Measurements from ENCODE around the gene LDHD.
"Not testable (repeated sequence)": the region's sequence is repeated elsewhere in the genome, so short reads cannot be mapped to it uniquely, and the experiment has no call there.

Gene LDHD

DNA sequence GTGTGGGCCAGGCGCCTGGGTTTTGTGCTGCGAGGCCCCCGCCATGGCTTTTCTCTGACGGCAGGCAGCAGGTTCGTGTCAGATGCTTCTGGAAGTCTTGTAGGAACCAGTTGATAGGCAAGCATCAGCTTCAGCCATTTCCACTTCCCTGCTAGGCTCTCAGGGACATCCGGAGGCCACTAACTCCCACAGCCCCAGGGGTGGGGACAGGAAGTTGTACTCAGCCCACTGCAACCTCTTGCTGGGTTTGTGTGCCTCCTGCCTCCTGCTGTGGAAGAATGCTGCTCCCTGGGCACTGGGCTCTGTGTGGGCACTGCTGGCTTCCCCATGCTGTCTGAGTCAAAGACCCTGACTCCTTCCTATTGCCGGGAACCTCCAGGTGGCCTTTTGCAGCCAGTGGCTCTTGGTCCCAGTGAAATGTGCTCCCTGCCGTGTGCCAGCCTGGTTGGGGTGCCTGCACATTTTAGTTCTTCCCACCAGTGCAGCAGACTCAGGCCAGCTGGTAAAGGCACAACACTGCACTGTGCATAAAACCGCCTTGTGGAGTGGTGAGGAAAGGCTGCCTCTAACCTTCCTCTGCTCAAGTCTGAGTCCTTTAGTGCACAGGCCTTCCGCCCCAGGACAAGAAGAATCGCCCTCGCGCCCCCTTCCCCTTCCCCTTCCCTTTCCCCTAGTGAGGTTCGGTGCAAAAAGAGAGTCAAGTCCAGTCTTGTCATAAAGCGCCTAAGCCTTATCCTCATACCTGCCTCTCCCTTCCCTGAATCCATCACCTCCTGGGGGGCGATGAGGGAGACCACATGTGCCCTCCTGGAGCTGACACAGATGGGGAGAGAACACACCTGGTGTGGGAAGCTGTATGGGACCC is 16.6 kb downstream of the LDHD start:
- no peak for DNase-seq (ENCODE audit: low read depth)

DNA sequence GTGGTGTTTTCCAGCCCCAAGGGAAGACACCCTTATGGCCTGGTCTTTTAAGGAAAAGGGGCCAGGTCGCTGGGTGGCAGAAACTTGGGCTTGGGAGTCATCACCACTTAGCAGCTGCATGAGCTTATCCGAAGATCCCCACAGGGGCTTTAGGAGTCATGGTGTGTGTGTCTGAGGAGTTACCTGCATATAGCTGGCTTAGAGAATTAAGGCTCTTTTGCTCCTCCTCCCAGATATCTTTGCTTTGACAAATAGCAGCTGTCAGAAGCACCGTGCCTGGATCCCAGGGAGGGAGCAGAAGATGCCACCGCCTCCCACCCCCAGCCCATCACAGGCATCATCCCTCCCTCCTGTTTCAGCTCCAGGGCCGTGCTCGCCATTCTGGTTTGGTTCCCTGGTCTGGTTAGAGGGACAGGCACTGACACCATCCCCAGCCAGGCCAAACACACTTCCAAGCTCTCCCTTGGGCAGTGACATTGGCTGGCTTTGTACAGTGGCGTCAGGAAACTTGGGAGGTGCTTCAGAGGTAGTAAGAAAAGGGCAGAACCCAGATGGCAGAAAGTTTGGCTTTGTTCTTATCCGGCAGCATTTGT is 17.4 kb downstream of the LDHD start:
- DNase-seq (ENCODE audit: low read depth): no peak

DNA sequence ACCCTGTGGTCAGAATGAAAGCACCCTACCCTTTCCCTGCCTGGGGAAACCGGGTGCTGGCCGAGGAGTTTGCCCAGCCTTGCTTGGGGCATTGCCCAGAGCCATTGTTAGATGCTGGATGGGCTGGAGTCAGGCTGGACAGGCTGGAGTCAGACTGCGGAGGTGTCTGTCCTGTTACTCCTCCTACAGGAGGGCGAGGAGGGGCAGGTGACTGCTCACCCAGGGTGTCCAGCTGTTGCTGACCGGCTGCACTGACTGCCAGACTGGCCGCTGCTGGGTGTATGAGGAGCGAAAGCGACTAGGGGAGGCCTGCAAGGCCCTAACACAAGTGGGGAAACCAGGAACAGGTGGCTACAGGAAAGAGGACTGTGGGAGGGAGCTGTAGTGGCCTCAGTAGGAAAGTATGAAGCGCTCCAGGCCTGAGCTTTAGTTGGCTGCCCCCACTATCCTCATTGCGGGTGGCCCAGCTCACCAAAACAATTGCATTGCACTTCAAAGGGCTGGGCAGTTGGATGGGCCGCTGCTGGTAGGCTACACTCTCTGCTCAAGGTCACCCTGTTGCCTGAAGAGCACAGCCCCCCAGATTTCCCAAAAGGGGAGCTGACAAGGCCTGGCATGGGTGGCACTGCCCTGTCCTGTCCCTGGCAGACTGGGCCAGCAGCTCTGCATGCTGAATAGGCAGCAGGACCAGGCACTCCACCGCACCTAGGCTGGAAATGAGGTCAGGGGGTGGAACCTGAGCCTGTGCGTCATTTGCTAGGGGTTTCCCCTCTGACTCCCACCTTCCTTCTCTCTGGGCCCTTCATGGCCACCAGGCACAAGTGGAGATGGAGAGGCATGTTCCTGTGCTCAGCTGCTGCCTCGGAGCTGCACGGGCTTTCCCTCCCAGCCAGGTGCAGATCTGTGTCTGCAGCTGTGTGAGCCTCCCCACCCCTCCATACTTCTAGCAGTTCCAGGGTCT is 18.4 kb downstream of the LDHD start:
- no peak for DNase-seq (ENCODE audit: low read depth)

GRCh38 chr16:75097191-75097761 is 19.3 kb downstream of the LDHD start:
- DNase-seq (ENCODE audit: low read depth): no peak

DNA sequence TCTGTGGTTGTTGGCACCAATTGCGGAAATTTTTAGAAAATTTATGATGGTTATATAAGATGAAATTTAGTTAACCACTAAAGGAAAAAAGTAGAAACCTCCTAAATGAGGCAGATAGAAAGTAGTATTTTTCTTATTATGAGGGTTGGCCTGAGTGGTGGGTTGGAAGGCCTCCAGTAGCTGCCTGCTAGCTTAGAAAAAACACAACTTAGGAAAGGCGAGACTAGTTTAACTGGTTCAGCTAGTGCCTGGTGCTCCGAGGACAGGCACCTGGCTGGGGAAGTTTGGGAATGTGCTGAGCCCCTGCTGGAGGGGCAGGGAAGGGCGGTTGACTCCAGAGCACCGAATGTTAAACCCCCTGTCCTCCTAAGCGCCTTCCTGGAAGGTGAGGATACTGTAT is 19.9 kb downstream of the LDHD start:
- no peak for DNase-seq (ENCODE audit: low read depth)

GRCh38 chr16:75095204-75095621 is 21.4 kb downstream of the LDHD start:
- no peak for DNase-seq (ENCODE audit: low read depth)

DNA sequence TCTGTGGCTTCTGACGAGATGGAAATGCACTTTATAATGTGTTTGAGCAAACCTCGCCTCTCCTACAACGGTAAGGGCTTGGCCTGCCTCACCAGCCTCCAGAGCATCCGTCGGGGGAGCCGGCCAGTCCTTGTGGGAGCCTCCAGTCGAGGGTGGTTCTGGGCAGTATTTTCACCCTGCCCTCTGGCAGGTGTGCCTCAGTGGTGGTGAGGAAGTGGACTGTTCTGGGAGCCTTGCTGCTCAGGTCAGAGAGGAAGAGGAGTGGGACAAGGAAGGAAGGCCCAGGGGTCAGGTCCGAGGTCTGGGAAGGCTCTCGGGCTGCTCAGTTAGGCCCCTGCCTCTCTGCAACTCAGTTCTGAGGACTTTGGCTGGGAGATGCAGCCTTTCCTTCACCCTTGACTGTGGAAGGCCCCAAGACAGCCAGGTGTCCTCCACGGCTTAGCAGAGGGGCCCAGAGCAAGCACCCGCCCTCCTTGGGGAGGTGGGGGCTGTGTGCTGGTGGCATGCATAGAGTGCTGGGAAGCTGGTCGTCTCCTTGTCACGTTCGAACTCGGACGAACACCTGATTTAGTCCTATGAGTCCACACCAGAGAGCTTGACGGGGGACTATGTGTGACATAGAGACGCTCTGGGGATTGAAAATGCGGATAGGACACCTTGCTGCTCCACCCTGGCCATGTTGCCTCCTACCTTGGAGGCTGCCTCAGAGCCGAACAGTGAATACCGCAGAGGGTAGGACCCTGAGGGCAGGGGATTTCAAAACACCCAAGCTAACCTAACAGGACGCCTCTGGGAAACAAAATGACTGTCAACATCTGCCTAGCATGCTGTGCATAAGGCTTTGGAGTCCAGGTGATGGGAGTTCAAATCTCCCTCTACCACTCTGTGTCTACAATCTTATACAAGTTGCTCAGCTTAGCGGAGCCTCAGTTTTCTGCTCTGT is 22.7 kb downstream of the LDHD start:
- no peak for DNase-seq (ENCODE audit: low read depth)

DNA sequence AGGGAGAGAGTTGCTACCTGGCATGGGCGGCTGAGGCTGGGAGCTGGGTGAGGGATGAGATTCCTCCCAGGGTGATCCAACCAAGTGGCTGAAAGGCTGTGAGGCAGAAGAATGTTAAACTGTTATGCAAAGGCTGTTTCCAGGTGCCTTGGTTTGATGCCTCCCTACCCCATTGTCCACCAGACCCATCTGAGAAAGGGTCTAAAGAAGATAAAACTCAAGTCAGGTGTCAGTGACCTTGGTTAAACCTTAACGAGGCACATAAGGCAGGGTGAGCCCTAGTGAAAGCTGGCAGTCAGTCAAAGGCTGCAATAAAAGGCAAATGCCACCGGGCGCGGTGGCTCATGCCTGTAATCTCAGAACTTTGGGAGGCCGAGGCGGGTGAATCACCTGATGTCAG is 23.8 kb downstream of the LDHD start:
- DNase-seq (ENCODE audit: low read depth): no peak

- not testable (repeated sequence) for DNase-seq (ENCODE audit: low read depth)
Observed at GRCh38 chr16:75091619-75092018, 25.0 kb downstream of the LDHD start.

DNA sequence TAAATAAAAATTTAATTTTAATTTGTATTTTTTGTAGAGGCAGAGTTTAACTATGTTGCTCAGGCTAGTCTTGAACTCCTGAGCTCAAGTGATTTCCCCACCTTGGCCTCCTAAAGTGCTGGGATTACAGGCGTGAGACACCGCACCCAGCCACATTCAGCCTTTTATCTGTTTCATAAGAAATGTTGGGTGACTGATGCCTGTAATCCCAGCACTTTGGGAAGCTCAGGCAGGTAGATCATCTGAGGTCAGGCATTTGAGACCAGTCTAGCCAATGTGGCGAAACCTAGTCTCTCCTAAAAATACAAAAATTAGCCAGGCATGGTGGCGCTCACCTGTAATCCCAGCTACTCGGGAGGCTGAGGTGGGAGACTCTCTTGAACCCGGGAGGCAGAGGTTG is 25.7 kb downstream of the LDHD start:
- DNase-seq (ENCODE audit: low read depth): not testable (repeated sequence)

DNA sequence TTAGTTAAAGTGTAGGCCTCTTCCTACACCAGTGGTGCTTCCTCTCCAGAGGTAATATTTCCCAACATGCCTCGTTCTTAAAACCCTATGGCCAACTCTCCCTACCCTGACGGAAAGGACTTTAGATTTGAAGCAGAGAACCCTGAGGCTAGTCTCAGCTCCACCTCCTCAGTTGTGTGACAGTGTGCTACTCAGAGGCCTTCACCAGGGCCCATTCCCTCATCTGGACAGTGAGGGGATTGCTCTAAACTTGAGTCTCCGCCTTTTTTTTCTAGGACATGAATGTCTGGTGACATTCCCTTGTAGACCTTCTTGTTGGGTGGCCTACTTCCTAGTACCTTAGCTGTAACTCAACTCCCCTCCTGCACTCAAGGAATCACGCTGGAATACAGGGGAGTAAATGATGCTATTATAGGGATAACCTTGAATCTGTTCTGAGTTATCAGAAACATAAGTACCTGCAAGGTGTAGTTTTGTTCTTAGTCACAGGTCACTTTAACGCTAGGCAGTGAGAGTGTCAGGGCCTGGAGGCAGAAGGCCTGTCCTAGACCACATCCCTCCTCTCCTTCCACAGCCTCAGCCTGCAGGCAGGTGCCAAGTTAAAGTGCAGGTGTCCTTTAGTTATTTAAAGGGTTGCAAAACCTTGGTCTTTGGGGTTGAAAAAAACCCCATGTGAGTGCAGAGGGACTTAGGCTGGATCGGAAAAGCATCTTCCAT is 26.9 kb downstream of the LDHD start:
- DNase-seq (ENCODE audit: low read depth): no peak

- no peak for DNase-seq (ENCODE audit: low read depth)
Observed at GRCh38 chr16:75088934-75089333, 27.6 kb downstream of the LDHD start.

GRCh38 chr16:75088216-75088615 is 28.4 kb downstream of the LDHD start:
- DNase-seq (ENCODE audit: low read depth): no peak

DNA sequence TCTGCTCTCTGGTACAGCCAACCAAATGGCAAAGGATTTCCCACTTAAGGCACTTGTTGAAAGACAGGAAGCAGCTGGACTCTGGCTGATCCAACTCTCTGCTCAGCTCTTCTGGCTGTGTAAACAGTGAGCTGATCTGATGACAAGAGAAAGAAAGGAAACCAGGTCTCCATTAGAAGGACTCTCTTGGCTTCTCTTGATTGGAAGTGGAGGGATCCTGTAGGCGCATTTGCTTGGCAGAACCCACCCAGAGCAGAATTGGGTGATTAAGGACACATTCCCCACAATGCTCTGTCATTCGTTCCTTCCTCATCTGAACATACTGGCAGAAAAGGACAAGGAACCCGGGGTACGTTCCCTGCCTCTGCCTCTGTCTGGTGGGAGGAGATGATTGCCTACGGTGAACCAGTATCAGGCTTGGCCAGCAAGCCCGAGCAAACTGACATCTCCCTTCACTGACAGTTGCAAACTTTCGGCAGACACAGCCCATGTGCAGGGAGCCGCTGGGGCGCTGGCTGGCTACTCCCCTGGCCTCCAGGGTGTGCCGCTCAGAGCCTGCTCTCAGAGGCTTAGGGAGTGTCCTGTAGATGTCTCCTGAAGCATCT is 29.1 kb downstream of the LDHD start:
- DNase-seq (ENCODE audit: low read depth): peak; percentile 10

DNA sequence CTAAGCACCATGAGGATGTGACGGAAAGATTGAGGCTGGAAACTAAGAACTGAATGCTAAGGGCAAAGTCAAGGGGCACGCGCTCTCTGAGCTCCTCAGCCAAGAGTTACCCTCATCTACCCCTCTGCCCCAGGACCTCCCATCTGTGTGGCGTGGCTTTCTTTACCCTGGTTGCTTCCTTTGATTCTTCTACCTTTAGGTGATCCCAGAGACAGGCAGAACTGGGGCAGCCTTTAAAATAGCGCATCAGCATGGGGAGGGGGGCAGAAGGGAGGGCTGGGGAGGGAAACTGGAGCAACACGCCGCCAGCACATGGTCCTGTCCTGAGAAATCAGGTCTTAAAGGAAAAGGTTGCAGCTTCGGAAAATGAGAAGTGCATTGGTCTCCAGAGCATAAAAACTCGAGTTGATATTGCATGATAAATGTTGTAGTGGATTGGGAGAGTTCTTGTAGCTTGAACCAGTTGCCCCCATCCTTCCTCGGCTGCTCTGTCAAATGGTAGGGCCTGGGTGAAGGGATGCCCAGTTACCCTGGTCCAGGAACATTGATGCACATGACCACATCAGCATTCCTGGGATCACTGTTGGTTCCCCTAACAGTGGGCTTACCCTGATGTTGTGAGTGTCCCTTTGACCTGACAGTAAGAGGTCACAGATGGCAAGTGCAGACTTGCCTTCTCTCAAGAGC is 29.7 kb downstream of the LDHD start:
- DNase-seq (ENCODE audit: low read depth): no peak

DNA sequence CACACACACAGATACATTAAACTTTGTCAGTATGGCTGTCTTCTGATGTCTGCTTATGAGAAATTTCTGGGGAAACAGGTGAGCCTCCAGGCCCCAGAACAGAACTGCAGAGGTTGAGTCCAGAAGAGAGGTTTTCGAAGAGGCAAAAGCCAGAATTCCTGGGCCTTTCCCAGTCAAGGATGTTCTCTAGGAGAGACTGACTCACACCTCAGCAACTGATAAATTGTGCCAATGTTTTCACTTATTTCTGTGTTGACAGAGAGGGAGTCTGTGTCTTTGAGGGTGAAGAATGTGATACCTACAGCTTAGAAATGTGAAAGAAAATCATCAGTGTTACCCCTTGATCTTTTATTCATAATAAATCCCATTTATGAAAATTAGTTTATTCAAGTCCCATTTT is 30.3 kb downstream of the LDHD start:
- no peak for DNase-seq (ENCODE audit: low read depth)

DNA sequence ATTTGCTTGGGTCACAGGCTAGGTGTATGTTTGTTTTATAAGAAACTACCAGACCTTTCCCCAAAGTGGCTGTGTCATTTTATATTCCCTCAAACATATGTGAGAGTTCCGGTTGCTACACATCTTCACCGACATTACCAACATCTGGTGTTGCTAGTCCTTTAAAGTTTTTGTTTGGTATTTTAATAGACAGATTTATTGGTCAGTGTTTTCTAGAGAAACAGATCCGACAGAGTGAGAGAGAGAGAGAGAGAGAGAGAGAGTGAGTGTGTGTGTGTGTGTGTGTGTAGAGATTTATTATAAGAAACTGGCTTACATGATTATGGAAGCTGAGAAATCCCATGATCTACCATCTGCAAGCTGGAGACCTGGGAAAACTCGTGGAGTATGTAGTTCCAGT is 31.0 kb downstream of the LDHD start:
- DNase-seq (ENCODE audit: low read depth): no peak

GRCh38 chr16:75083813-75084212 is 32.8 kb downstream of the LDHD start:
- no peak for DNase-seq (ENCODE audit: low read depth)

DNA sequence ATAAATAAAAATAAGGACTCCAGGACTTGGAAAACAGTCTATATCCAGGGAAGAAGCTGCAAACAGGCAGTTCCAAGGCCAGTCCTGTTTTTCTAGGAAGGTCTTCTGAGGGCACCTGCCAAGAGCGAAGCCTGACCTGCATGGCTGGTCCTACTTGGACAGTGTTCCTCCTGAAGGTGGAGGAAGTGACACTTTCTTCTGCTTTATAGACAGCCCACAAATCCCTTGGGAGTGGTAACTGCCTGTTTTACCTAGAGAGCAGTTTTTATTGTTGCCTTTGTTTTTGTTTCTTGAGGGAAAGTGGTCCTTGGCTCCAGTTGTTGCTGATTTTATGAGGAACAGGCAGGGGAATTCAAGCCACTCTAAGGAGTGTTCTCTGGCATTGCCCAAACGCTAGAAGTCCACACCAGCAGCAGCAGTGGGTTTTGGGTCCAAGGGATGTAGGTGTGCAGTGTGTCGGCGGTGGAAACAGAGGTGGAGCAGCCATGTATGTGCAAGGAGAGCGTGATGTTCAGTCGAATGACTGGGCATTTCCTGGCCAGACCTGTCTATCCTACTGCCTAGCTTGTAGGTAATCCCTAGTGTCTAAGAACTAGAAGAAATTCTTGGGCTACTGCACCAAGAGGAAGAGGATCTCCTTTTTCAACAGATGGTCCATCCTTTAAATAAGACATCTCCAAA is 35.3 kb downstream of the LDHD start:
- no peak for DNase-seq (ENCODE audit: low read depth)

Measured in fibroblast of the conjunctiva (primary cell).